GM12878 (cell line): ENCODE measurements around the gene OPN1LW. TPM values are rescaled to one million over a fixed set of nuclear protein-coding genes. Genes with fewer than 3 reads are reported as not detected.

Source experiments
- ATAC-seq: fragments of 200-7000 bp; cut with Tn5 transposase; 3 replicates; pipeline ENCODE4 v1.9.1; 2020; ENCODE audit warnings: mild to moderate bottlenecking, moderate library complexity
- BruUV-seq: library from RNA; stranded (reverse); fragments of 400-500 nt; replicated peaks from 2 replicates; lab custom pipeline; 2021; lab: Mats Ljungman, UMichigan
- CTCF ChIA-PET: fragments of 300-600 bp; sonication (Branson Sonifier 250); formaldehyde crosslinking; extraction: SDS; loops from one replicate; lab custom pipeline; 2021; ENCODE audit warnings: inconsistent platforms; lab: Yijun Ruan, JAX
- POLR2A ChIA-PET: fragments of 350-600 bp; formaldehyde crosslinking; extraction: SDS; loops from one replicate; lab custom pipeline; 2021; ENCODE audit warnings: inconsistent platforms; lab: Charles Lee
- RAD21 ChIA-PET: fragments of 300-600 bp; sonication (Branson Sonifier 250); formaldehyde crosslinking; loops from one replicate; lab custom pipeline; 2023; ENCODE audit warnings: antibody characterized with exemption; ENCODE audit not compliant: unreplicated experiment; lab: Charles Lee
- SMC1A ChIA-PET: fragments of 300-600 bp; sonication (Branson Sonifier 250); formaldehyde crosslinking; loops from one replicate; lab custom pipeline; 2023; ENCODE audit not compliant: unreplicated experiment, uncharacterized antibody; lab: Charles Lee
- DNase-seq: peaks from one replicate; pipeline ENCODE4 v3.0.0-alpha.2; 2011; ENCODE audit warnings: low read depth, low spot score
- FAIRE-seq: peaks from 3 replicates; lab custom pipeline; 2011; peaks lifted over from hg19 to GRCh38; lab: Jason Lieb, UNC
- H2AFZ ChIP-seq: 2 replicates; pipeline ENCODE4 v1.6.0; 2011; ENCODE audit warnings: low read depth, low read length, control low read depth; ENCODE audit not compliant: control insufficient read depth
- H3K27ac ChIP-seq: 2 replicates; pipeline ENCODE4 v1.5.1; 2011; ENCODE audit warnings: control low read depth; ENCODE audit not compliant: control insufficient read depth, insufficient read depth
- H3K27me3 ChIP-seq, 2 experiments: replicated peaks in 1 of 2; 2 replicates each; pipeline versions ENCODE4 v1.6.0 to v1.6.1; 2011; ENCODE audit warnings: low read length in 1 of 2; ENCODE audit not compliant: control insufficient read depth in 2 of 2, insufficient read depth in 2 of 2
- H3K36me3 ChIP-seq, 2 experiments: 2 replicates each; pipeline ENCODE4 v1.5.1; 2011; ENCODE audit warnings: low read length in 1 of 2; ENCODE audit not compliant: control insufficient read depth in 2 of 2, insufficient read depth in 2 of 2
- H3K4me1 ChIP-seq: 2 replicates; pipeline ENCODE4 v1.6.1; 2011; ENCODE audit warnings: mild to moderate bottlenecking, low read length, moderate library complexity, mixed read lengths; ENCODE audit not compliant: control insufficient read depth, insufficient read depth
- H3K4me2 ChIP-seq: 2 replicates; pipeline ENCODE4 v1.6.0; 2011; ENCODE audit warnings: control low read depth; ENCODE audit not compliant: control insufficient read depth, insufficient read depth
- H3K4me3 ChIP-seq: fragments of 200-600 bp; sonication (generic); 2 replicates; pipeline ENCODE4 v1.5.1; 2016
- H3K79me2 ChIP-seq: 2 replicates; pipeline ENCODE4 v1.6.0; 2011; ENCODE audit warnings: low read length; ENCODE audit not compliant: control insufficient read depth, insufficient read depth
- H3K9ac ChIP-seq: 2 replicates; pipeline ENCODE4 v1.8.0; 2011; ENCODE audit warnings: low read length, control low read depth, mixed read lengths; ENCODE audit not compliant: control insufficient read depth, insufficient read depth
- H3K9me3 ChIP-seq: replicated peaks from 3 replicates; pipeline ENCODE4 v1.5.1; 2011; ENCODE audit warnings: mild to moderate bottlenecking, low read length; ENCODE audit not compliant: control insufficient read depth, insufficient read depth
- H4K20me1 ChIP-seq: 2 replicates; pipeline ENCODE4 v1.6.0; 2011; ENCODE audit not compliant: control insufficient read depth, insufficient read depth
- EP300 ChIP-seq, 2 experiments: fragments of 150-350 bp in 1 of 2; IDR thresholded peaks; 2 replicates each; pipeline ENCODE4 v1.6.1; 2011 to 2012; ENCODE audit warnings: low read depth in 2 of 2, low read length in 2 of 2, borderline replicate concordance in 1 of 2, improper control_type of control experiment in 1 of 2, inconsistent platforms in 1 of 2; ENCODE audit not compliant: control insufficient read depth in 1 of 2
- IRF5 ChIP-seq: fragments of 450-650 bp; IDR thresholded peaks from 2 replicates; pipeline ENCODE4 v1.6.1; 2017; ENCODE audit warnings: borderline replicate concordance
- JUNB ChIP-seq: IDR thresholded peaks from 2 replicates; pipeline ENCODE4 v1.6.1; 2016; ENCODE audit warnings: antibody characterized with exemption, mild to moderate bottlenecking
- POLR2A ChIP-seq: IDR thresholded peaks from 2 replicates; pipeline ENCODE4 v1.6.1; 2011; ENCODE audit warnings: low read depth, mild to moderate bottlenecking, low read length
- RBBP5 ChIP-seq: fragments of 200-600 bp; sonication (generic); conservative IDR thresholded peaks from 2 replicates; pipeline ENCODE4 v1.6.1; 2016
- SMARCA5 ChIP-seq: fragments of 450-650 bp; IDR thresholded peaks from 2 replicates; pipeline ENCODE4 v1.6.1; 2017; ENCODE audit warnings: mild to moderate bottlenecking
- WGBS: methylation state at CpG from one replicate; pipeline ENCODE4 v1.1.6; 2016; ENCODE audit warnings: low lambda C conversion rate; ENCODE audit not compliant: insufficient replicate concordance, insufficient coverage; ENCODE audit errors: missing lambda C conversion rate; 5-methylcytosine and 5-hydroxymethylcytosine counted together
- in situ Hi-C: fragments of 300-500 bp; cut with MboI; formaldehyde crosslinking; loops from 9 replicates; pipeline ENCODE4 v1.14.3; 2018; ENCODE audit warnings: mixed read lengths
- intact Hi-C: fragments of 100-400 bp; cut with micrococcal nuclease; formaldehyde crosslinking; loops from one replicate; pipeline ENCODE4 v1.14.2; 2022; ENCODE audit not compliant: unreplicated experiment
- polyA plus RNA-seq, 11 experiments: library from polyadenylated mRNA; depleted of rRNA in 4 of 11; unstranded in 6 of 11; stranded (reverse) in 5 of 11; fragments of >200 nt; fragmentation: Nextera tagmentation in 4 of 11; fragmentation: Illumina TruSeq in 1 of 11; extraction: Ambion mirVana in 4 of 11; extraction: Trizol in 1 of 11; gene quantifications; 1 replicate in 1 of 11; 2 replicates in 10 of 11; pipeline versions ENCODE4 v1.2.1 to v1.2.3, GENCODE V29; 2011 to 2016; ENCODE audit warnings: inconsistent platforms in 2 of 11, missing spikeins in 2 of 11, low read depth in 1 of 11
- total RNA-seq, 4 experiments: library from RNA; depleted of rRNA in 3 of 4; stranded (reverse); fragments of >200 nt in 3 of 4; fragmentation: Illumina TruSeq in 1 of 4; extraction: Trizol in 1 of 4; gene quantifications; 2 replicates each; pipeline versions ENCODE4 v1.2.1 to v1.2.3, GENCODE V29; 2013 to 2021
- TF ChIP-seq, protein P1 (sequence below): fragments of 450-650 bp; IDR thresholded peaks from 2 replicates; pipeline ENCODE4 v1.6.1; 2018; ENCODE audit warnings: borderline replicate concordance, mild to moderate bottlenecking; ENCODE audit not compliant: partially characterized antibody

Gene OPN1LW
- total and polyA plus RNA-seq, 10 of the 15 experiments (the other 5 are each of a cell fraction or from before 2014, with no cell fraction given): not detected

- RAD21 ChIA-PET: interaction anchor here (0.6 kb wide), 1 partner anchor 367 kb away, joined by 3 read pairs; no protein-coding TSS in a partner anchor
- no peak for ATAC-seq
- TF ChIP-seq RBBP5 (no peak), JUNB (no peak), SMARCA5 (no peak), EP300 (IDR thresholded peaks at IDR 0.05; ENCODE audit: borderline replicate concordance in 1 of 2, control insufficient read depth in 1 of 2, low read depth in 2 of 2, low read length in 2 of 2) (no peak), IRF5 (no peak), POLR2A (no peak)
- TF ChIP-seq, protein P1, sequence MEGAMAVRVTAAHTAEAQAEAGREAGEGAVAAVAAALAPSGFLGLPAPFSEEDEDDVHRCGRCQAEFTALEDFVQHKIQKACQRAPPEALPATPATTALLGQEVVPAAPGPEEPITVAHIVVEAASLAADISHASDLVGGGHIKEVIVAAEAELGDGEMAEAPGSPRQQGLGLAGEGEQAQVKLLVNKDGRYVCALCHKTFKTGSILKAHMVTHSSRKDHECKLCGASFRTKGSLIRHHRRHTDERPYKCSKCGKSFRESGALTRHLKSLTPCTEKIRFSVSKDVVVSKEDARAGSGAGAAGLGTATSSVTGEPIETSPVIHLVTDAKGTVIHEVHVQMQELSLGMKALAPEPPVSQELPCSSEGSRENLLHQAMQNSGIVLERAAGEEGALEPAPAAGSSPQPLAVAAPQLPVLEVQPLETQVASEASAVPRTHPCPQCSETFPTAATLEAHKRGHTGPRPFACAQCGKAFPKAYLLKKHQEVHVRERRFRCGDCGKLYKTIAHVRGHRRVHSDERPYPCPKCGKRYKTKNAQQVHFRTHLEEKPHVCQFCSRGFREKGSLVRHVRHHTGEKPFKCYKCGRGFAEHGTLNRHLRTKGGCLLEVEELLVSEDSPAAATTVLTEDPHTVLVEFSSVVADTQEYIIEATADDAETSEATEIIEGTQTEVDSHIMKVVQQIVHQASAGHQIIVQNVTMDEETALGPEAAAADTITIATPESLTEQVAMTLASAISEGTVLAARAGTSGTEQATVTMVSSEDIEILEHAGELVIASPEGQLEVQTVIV: no peak
- no peaks in the 10 kb centered on the region for H3K36me3 ChIP-seq
- BruUV-seq: no TSS peak
- no peak overlapping the region for H3K4me2 ChIP-seq
- H4K20me1 ChIP-seq: no peaks in the 10 kb centered on the region
- no peak overlapping the region for H3K9ac ChIP-seq
- H3K4me1 ChIP-seq: no peaks in the 10 kb centered on the region
- CTCF ChIA-PET: interaction anchor here (0.6 kb wide), 1 partner anchor 73 kb away, joined by 3 read pairs; no protein-coding TSS in a partner anchor
- WGBS: 72% methylated on average over 17 of the region's 30 CpGs
- no peak overlapping the region for H2AFZ ChIP-seq
- POLR2A ChIA-PET: no interaction called here
- no peak for FAIRE-seq
- in situ Hi-C loops (loop anchor here (25.0 kb wide), 3 partner anchors 187 to 1287 kb away; partner anchors contain the start of genes G6PD and IKBKG), intact Hi-C loops (no loop called here)
- SMC1A ChIA-PET: no interaction called here
- H3K4me3 ChIP-seq: no peak overlapping the region
- DNase-seq: no peak
- H3K79me2 ChIP-seq: no peaks in the 10 kb centered on the region
- no peak overlapping the region for H3K27ac ChIP-seq
- H3K9me3 ChIP-seq: no peaks in the 10 kb centered on the region; the same call in 2 of the 3 replicates
- no peaks in the 10 kb centered on the region for H3K27me3 ChIP-seq
Observed at GRCh38 chrX:154125391-154126040, 18.5 kb upstream of the OPN1LW start.
